GM23338 (cell line): Measurements from ENCODE around the gene TMEM201. TPM values are rescaled to one million over a fixed set of nuclear protein-coding genes. Genes with fewer than 3 reads are reported as not detected.

Source experiments
- ATAC-seq: fragments of 200-7000 bp; cut with Tn5 transposase; 3 replicates; pipeline ENCODE4 v1.9.1; 2020
- DNase-seq: peaks from one replicate; pipeline ENCODE4 v3.0.0-alpha.2; 2015; ENCODE audit warnings: low spot score
- H2AFZ ChIP-seq: fragments of 200-600 bp; sonication (generic); 2 replicates; pipeline ENCODE4 v1.8.0; 2016; ENCODE audit warnings: antibody characterized with exemption, mild to moderate bottlenecking, moderate library complexity
- H3F3A ChIP-seq: fragments of 200-600 bp; sonication (generic); replicated peaks from 2 replicates; pipeline ENCODE4 v1.8.0; 2017; ENCODE audit warnings: antibody characterized with exemption, mixed run types, low read depth
- H3K27ac ChIP-seq: fragments of 200-600 bp; sonication (generic); 2 replicates; pipeline ENCODE4 v1.6.1; 2016; ENCODE audit warnings: low read depth
- H3K27me3 ChIP-seq: fragments of 200-600 bp; sonication (generic); 2 replicates; pipeline ENCODE4 v1.8.0; 2016; ENCODE audit warnings: mild to moderate bottlenecking, mixed run types, moderate library complexity; ENCODE audit not compliant: insufficient read depth
- H3K36me3 ChIP-seq: fragments of 200-600 bp; sonication (generic); 2 replicates; pipeline ENCODE4 v1.8.0; 2016; ENCODE audit warnings: mild to moderate bottlenecking; ENCODE audit not compliant: insufficient read depth
- H3K4me1 ChIP-seq: fragments of 200-600 bp; sonication (generic); 2 replicates; pipeline ENCODE4 v1.8.0; 2016; ENCODE audit warnings: mild to moderate bottlenecking, moderate library complexity; ENCODE audit not compliant: insufficient read depth
- H3K4me2 ChIP-seq: fragments of 200-600 bp; sonication (generic); 2 replicates; pipeline ENCODE4 v1.7.1; 2017; ENCODE audit warnings: mixed run types
- H3K4me3 ChIP-seq: fragments of 200-600 bp; sonication (generic); 2 replicates; pipeline ENCODE4 v1.6.1; 2016; ENCODE audit warnings: mixed run types
- H3K79me2 ChIP-seq: fragments of 200-600 bp; sonication (generic); replicated peaks from 2 replicates; pipeline ENCODE4 v1.8.0; 2017; ENCODE audit warnings: mild to moderate bottlenecking; ENCODE audit not compliant: insufficient read depth
- H3K9me2 ChIP-seq: fragments of 200-600 bp; sonication (generic); 2 replicates; pipeline ENCODE4 v1.8.0; 2017; ENCODE audit not compliant: insufficient read depth
- H4K20me1 ChIP-seq: fragments of 200-600 bp; sonication (generic); replicated peaks from 2 replicates; pipeline ENCODE4 v1.8.0; 2017; ENCODE audit warnings: mild to moderate bottlenecking; ENCODE audit not compliant: insufficient read depth
- H3K27ac Mint-ChIP-seq: 2 replicates; pipeline ENCODE4 v1.8.0; 2020; ENCODE audit warnings: inconsistent platforms, mild to moderate bottlenecking, moderate library complexity, mixed read lengths
- H3K27me3 Mint-ChIP-seq: 3 replicates; pipeline ENCODE4 v1.8.0; 2022; ENCODE audit warnings: low read depth, mild to moderate bottlenecking, moderate library complexity, mixed read lengths, inconsistent platforms; ENCODE audit not compliant: insufficient read depth, poor library complexity
- H3K36me3 Mint-ChIP-seq: 3 replicates; pipeline ENCODE4 v1.8.0; 2021; ENCODE audit warnings: low read depth, mild to moderate bottlenecking, inconsistent platforms, moderate library complexity, mixed read lengths
- H3K4me1 Mint-ChIP-seq: 3 replicates; pipeline ENCODE4 v1.8.0; 2020; ENCODE audit warnings: mild to moderate bottlenecking, inconsistent platforms, mixed read lengths
- H3K4me3 Mint-ChIP-seq: 3 replicates; pipeline ENCODE4 v1.8.0; 2021; ENCODE audit warnings: moderate library complexity, mild to moderate bottlenecking, inconsistent platforms, mixed read lengths
- H3K9me3 Mint-ChIP-seq: 3 replicates; pipeline ENCODE4 v1.8.0; 2020; ENCODE audit warnings: moderate library complexity, mild to moderate bottlenecking, inconsistent platforms, mixed read lengths
- CREB1 ChIP-seq: fragments of 250-450 bp; sonication (Bioruptor Pico); IDR thresholded peaks from 2 replicates; pipeline ENCODE4 v1.5.0; 2020; ENCODE audit warnings: low read depth, mild to moderate bottlenecking, moderate library complexity
- ETS1 ChIP-seq: IDR thresholded peaks from 2 replicates; pipeline ENCODE4 v1.6.1; 2016; ENCODE audit warnings: antibody characterized with exemption
- EZH2 ChIP-seq: fragments of 200-600 bp; sonication (generic); IDR thresholded peaks from one replicate; pipeline ENCODE4 v1.8.0; 2017; ENCODE audit warnings: antibody characterized with exemption, mild to moderate bottlenecking, low read depth; ENCODE audit not compliant: unreplicated experiment
- EZH2phosphoT487 ChIP-seq: fragments of 200-600 bp; sonication (generic); IDR thresholded peaks from one replicate; pipeline ENCODE4 v1.8.1; 2018; ENCODE audit warnings: antibody characterized with exemption; ENCODE audit not compliant: unreplicated experiment
- JUNB ChIP-seq: IDR thresholded peaks from one replicate; pipeline ENCODE4 v1.6.1; 2016; ENCODE audit warnings: antibody characterized with exemption; ENCODE audit not compliant: unreplicated experiment
- NANOG ChIP-seq: IDR thresholded peaks from 2 replicates; pipeline ENCODE4 v1.6.1; 2016; ENCODE audit warnings: antibody characterized with exemption, borderline replicate concordance
- POLR2AphosphoS5 ChIP-seq: IDR thresholded peaks from 2 replicates; pipeline ENCODE4 v1.6.1; 2016; ENCODE audit warnings: antibody characterized with exemption, low read depth
- REST ChIP-seq: IDR thresholded peaks from one replicate; pipeline ENCODE4 v1.6.1; 2018; ENCODE audit warnings: antibody characterized with exemption; ENCODE audit not compliant: unreplicated experiment
- STAT1 ChIP-seq: IDR thresholded peaks from one replicate; pipeline ENCODE4 v1.6.1; 2016; ENCODE audit warnings: antibody characterized with exemption; ENCODE audit not compliant: unreplicated experiment
- ZNF114 ChIP-seq: fragments of 250-450 bp; sonication (Bioruptor Pico); IDR thresholded peaks from 2 replicates; pipeline ENCODE4 v1.5.0; 2020; ENCODE audit warnings: mild to moderate bottlenecking, moderate library complexity
- ZNF331 ChIP-seq: fragments of 250-450 bp; sonication (Bioruptor Pico); IDR thresholded peaks from 2 replicates; pipeline ENCODE4 v1.5.0; 2020; ENCODE audit warnings: low read depth, mild to moderate bottlenecking, moderate library complexity
- polyA plus RNA-seq: library from polyadenylated mRNA; unstranded; fragments of >200 nt; fragmentation: Nextera tagmentation; extraction: Ambion mirVana; gene quantifications from 2 replicates; pipeline ENCODE4 v1.2.1, GENCODE V29; 2016
- total RNA-seq: library from RNA; depleted of rRNA; stranded (reverse); fragments of >200 nt; shearing (Covaris generic); gene quantifications from 2 replicates; pipeline ENCODE4 v1.2.3, GENCODE V29; 2014
- TF ChIP-seq, protein P1 (sequence below), 2 experiments: fragments of 200-600 bp in 1 of 2; sonication (generic) in 1 of 2; conservative IDR thresholded peaks; 2 replicates each; pipeline versions ENCODE4 v1.5.1 to v1.6.1; 2016 to 2017; ENCODE audit warnings: antibody characterized with exemption in 2 of 2, low read depth in 2 of 2, mild to moderate bottlenecking in 2 of 2, moderate library complexity in 1 of 2
- TF ChIP-seq, protein P2 (sequence below): fragments of 250-450 bp; sonication (Bioruptor Pico); IDR thresholded peaks from 2 replicates; pipeline ENCODE4 v1.5.0; 2020; ENCODE audit warnings: mild to moderate bottlenecking, moderate library complexity

The TMEM201 gene
- total and polyA plus RNA-seq, 2 experiments from 2014 or later = 11.6 to 27.2 TPM

GRCh38 chr1:9561429-9561828, 27.3 kb upstream of the TMEM201 start:
- Histone ChIP-seq H3K4me2 (no peak overlapping the region), H3K36me3 (peaks cover 12% of the 10 kb centered on the region), H3F3A (no peaks in the 10 kb centered on the region), H4K20me1 (peaks cover 53% of the 10 kb centered on the region), H3K9me2 (no peaks in the 10 kb centered on the region), H3K4me3 (no peak overlapping the region), H3K27ac (no peak overlapping the region), H2AFZ (no peak overlapping the region), H3K79me2 (peaks cover 26% of the 10 kb centered on the region), H3K4me1 (peaks cover 8% of the 10 kb centered on the region; the same call in 1 of the 2 replicates), H3K27me3 (no peaks in the 10 kb centered on the region)
- Mint-ChIP-seq H3K27me3 (no peaks in the 10 kb centered on the region), H3K9me3 (peaks cover 5% of the 10 kb centered on the region; the same call in 1 of the 3 replicates), H3K4me1 (peaks cover 6% of the 10 kb centered on the region; the same call in 1 of the 3 replicates), H3K4me3 (no peak overlapping the region), H3K36me3 (peaks cover 54% of the 10 kb centered on the region), H3K27ac (no peak overlapping the region)
- DNase-seq = no peak
- no peak for ATAC-seq
- TF ChIP-seq NANOG = no peak
- TF ChIP-seq ZNF114 (CRISPR knock-in tag) = no peak
- TF ChIP-seq JUNB = no peak
- TF ChIP-seq EZH2 = no peak
- TF ChIP-seq REST = no peak
- TF ChIP-seq, protein P1, sequence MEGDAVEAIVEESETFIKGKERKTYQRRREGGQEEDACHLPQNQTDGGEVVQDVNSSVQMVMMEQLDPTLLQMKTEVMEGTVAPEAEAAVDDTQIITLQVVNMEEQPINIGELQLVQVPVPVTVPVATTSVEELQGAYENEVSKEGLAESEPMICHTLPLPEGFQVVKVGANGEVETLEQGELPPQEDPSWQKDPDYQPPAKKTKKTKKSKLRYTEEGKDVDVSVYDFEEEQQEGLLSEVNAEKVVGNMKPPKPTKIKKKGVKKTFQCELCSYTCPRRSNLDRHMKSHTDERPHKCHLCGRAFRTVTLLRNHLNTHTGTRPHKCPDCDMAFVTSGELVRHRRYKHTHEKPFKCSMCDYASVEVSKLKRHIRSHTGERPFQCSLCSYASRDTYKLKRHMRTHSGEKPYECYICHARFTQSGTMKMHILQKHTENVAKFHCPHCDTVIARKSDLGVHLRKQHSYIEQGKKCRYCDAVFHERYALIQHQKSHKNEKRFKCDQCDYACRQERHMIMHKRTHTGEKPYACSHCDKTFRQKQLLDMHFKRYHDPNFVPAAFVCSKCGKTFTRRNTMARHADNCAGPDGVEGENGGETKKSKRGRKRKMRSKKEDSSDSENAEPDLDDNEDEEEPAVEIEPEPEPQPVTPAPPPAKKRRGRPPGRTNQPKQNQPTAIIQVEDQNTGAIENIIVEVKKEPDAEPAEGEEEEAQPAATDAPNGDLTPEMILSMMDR (conservative IDR thresholded peaks at IDR 0.05; ENCODE audit: low read depth in 2 of 2) = no peak
- no peak for TF ChIP-seq ZNF331 (CRISPR knock-in tag)
- TF ChIP-seq POLR2AphosphoS5 = no peak
- TF ChIP-seq ETS1 = no peak
- no peak for TF ChIP-seq EZH2phosphoT487
- TF ChIP-seq STAT1 = no peak
- TF ChIP-seq, protein P2, sequence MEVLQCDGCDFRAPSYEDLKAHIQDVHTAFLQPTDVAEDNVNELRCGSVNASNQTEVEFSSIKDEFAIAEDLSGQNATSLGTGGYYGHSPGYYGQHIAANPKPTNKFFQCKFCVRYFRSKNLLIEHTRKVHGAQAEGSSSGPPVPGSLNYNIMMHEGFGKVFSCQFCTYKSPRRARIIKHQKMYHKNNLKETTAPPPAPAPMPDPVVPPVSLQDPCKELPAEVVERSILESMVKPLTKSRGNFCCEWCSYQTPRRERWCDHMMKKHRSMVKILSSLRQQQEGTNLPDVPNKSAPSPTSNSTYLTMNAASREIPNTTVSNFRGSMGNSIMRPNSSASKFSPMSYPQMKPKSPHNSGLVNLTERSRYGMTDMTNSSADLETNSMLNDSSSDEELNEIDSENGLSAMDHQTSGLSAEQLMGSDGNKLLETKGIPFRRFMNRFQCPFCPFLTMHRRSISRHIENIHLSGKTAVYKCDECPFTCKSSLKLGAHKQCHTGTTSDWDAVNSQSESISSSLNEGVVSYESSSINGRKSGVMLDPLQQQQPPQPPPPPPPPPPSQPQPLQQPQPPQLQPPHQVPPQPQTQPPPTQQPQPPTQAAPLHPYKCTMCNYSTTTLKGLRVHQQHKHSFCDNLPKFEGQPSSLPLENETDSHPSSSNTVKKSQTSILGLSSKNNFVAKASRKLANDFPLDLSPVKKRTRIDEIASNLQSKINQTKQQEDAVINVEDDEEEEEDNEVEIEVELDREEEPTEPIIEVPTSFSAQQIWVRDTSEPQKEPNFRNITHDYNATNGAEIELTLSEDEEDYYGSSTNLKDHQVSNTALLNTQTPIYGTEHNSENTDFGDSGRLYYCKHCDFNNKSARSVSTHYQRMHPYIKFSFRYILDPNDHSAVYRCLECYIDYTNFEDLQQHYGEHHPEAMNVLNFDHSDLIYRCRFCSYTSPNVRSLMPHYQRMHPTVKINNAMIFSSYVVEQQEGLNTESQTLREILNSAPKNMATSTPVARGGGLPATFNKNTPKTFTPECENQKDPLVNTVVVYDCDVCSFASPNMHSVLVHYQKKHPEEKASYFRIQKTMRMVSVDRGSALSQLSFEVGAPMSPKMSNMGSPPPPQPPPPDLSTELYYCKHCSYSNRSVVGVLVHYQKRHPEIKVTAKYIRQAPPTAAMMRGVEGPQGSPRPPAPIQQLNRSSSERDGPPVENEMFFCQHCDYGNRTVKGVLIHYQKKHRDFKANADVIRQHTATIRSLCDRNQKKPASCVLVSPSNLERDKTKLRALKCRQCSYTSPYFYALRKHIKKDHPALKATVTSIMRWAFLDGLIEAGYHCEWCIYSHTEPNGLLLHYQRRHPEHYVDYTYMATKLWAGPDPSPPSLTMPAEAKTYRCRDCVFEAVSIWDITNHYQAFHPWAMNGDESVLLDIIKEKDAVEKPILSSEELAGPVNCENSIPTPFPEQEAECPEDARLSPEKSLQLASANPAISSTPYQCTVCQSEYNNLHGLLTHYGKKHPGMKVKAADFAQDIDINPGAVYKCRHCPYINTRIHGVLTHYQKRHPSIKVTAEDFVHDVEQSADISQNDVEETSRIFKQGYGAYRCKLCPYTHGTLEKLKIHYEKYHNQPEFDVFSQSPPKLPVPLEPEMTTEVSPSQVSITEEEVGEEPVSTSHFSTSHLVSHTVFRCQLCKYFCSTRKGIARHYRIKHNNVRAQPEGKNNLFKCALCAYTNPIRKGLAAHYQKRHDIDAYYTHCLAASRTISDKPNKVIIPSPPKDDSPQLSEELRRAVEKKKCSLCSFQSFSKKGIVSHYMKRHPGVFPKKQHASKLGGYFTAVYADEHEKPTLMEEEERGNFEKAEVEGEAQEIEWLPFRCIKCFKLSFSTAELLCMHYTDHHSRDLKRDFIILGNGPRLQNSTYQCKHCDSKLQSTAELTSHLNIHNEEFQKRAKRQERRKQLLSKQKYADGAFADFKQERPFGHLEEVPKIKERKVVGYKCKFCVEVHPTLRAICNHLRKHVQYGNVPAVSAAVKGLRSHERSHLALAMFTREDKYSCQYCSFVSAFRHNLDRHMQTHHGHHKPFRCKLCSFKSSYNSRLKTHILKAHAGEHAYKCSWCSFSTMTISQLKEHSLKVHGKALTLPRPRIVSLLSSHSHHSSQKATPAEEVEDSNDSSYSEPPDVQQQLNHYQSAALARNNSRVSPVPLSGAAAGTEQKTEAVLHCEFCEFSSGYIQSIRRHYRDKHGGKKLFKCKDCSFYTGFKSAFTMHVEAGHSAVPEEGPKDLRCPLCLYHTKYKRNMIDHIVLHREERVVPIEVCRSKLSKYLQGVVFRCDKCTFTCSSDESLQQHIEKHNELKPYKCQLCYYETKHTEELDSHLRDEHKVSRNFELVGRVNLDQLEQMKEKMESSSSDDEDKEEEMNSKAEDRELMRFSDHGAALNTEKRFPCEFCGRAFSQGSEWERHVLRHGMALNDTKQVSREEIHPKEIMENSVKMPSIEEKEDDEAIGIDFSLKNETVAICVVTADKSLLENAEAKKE (CRISPR knock-in tag) = no peak
- TF ChIP-seq CREB1 (CRISPR knock-in tag) = no peak
